HTERT RPE-1 (cell line): ENCODE measurements around the gene CMIP.
"Not testable (repeated sequence)": the region's sequence is repeated elsewhere in the genome, so short reads cannot be mapped to it uniquely, and the experiment has no call there.

Experiments used
- in situ Hi-C: fragments of 300-500 bp; cut with MboI; formaldehyde crosslinking; loops from 4 replicates; pipeline ENCODE4 v1.14.3; 2020; ENCODE audit warnings: low sequenced_read_pairs

The CMIP gene

DNA sequence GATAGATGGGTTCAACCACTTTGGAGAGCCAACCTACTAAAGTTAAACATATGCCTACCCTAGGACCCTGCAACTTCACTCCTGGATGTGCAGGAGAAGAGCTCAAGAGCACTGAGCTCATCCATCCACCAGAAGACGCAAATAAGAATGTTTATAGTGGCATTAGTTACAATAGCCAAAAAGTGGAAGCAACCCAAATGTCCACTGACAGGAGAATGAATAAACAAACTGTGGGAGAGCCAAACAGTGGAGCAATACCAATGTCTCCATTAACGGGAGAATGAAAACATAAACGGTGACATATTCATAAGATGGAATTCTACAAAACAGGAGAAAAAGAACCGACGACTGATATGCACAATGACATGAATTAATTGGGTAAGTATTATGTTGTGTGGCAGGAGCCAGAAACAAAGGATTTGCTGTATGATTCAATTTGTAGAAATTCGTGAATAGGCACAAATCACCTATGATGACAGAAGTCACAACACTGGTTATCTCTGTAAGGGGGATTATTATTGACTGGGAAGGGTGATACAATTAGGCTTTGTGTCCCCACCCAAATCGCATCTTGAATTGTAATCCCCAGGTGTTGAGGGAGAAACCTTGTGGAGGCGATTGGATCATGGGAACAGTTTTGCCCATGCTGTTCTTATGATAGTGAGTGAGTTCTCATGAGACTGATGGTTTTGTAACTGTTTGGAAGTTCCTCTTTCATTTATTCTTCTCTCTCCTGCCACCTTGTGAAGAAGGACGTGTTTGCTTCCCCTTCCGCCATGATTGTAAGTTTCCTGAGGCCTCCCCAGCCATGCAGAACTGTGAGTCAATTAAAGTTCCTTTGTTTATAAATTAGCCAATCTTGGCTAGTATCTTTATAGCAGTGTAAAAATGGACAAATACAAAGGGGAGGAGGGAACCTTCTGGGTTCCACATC lies 276.6 kb downstream of the CMIP start:
- in situ Hi-C loops, result no loop called here

DNA sequence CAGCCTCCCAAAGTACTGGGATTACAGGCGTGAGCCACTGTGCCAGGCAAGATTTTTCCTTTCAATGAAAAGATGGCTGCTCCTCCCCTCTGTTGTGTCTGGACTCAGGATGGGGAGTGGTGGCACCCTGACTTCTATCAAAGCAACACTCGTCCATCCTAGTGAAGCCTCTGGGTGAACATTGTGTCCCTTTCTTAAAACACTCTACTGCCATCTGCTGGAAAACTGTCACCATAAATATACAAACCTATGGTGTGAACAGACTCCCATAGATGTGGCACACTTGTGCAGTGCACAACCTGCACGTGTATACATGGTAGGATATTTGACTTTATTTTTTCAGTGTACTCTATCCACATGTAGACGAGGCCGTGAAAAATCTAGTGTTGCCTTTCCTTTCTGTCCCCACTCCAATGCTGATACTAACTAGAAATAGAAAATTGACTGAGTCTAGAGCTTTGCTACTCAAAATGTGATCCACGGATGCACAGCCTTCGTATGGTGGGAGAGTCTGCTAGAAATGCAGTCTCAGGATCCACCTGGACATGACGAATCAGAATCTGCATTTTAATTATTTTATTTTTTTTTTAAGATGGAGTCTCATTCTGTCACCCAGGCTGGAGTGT lies 278.6 kb downstream of the CMIP start:
- in situ Hi-C loops, result no loop called here

DNA sequence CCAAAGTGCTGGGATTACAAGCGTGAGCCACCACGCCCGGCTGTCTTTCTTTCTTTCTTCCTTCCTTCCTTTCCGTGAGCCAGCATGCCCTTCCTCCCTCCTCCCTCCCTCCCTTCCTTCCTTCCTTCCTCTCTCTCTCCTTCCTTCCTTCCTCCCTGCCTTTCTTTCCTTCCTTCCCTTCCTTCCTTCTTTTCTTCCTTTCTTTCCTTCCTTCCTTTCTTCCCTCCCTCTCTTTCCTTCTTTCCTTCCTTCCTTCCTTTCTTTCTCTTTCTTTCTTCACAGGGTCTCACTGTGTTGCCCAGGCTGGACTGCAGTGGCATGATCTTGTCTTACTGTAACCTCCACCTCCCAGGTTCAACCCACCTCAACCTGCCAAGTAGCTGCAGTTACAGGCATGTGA lies 283.8 kb downstream of the CMIP start:
- in situ Hi-C loops, result no loop called here

DNA sequence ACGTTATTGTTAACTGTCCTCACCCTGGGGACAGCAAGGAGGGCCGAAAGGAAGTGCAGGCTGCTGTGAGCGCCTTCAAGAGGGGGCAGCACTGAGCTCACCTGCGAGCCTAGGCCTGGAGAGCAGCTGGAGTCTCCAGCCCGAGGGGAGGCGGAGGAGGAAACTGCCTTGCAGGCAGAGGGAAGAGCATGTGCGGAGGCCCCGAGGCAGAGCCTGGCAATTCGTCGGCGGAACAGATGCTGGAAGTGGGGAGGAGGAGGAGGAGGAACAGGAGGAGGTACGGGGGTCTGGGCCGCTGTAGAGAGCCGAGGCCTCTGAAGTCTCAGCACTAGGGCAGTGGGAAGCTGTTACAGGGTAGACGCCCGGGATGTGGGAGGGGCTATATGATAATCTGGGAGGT lies 284.8 kb downstream of the CMIP start:
- in situ Hi-C loops, result no loop called here

DNA sequence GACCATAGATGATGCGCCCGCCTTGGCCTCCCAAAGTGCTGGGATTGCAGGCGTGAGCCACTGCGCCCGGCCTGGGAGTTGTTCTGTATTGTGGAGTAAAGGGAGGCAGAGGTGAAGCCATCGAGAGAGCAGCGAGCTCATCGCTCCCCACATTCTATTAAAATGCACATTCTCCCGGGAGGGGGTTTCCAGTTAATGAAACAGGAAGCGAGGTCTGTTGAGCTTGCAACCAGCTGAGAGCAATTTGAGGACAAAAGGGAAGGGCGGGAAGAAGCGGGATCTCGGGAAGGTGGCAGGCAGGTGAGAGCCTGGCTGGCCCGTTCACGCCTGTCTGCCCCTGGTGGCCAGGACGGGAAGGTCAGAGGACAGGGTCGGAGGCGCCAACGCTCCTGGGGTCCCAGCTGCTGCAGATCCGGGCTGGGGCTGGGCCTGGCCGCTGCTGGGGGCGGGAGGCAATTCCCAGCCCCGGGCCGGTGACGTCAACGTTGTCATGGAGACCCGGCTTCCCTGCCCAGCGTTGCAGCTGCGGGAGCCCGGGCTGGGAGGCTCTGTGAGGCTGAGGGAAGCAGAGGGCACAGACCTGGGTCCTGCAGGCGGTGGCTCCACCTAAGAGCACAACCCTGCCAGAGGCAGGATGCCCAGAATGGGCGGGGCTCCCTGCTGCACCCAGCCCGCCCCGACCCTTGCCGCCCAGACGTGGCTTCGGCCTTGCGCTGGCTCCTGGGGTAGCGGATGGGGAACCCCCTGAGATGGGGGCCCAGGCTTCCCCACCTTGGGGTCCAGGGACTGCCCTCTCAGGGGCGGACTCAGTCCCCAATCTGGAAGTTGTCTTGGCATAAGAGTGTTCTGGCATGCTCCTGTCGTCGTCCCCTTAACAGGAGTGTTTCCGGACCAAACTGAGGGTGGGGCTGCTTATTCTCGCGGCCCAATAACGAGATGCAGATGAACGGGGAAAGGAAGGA lies 285.8 kb downstream of the CMIP start:
- in situ Hi-C loops, result no loop called here

DNA sequence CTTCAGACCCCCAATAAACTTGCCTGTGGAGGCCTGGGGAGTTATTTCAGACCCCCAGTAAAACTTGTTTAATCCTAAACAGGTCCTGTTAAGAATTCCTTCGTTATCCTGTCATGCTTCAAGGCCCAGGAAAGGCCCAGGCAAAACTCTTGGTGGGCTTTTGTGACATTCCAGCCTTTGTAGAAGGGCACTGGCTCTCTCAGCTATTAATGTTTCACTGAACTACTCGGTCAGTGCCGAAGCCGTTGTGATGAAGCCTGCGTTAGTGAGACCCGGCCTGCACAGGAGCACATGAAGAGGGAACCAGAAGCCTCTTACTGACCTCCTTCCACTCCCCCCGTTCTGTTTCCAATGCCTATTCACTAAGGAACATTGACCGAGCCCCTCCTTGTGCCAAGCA lies 287.0 kb downstream of the CMIP start:
- in situ Hi-C loops, result no loop called here

DNA sequence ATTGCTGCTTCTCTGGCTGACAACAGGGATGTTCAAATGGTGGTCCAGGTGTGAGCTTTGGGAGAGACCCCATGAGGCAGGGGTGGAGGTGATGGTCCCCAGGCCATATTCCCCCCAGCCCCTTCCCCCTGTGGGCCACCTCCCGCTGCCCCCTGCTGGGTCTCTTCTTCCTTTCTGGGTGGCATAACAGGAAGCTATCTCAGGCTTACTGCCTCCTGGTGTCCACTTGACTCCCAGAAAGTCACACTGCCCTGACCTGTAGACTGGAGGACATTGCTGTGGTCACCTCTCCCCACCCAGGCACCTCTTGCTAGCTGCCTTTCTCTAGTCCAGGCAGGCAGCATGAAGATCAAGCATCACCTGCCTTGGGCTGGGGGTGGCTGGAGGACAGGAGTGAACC lies 288.1 kb downstream of the CMIP start:
- in situ Hi-C loops, result no loop called here

DNA sequence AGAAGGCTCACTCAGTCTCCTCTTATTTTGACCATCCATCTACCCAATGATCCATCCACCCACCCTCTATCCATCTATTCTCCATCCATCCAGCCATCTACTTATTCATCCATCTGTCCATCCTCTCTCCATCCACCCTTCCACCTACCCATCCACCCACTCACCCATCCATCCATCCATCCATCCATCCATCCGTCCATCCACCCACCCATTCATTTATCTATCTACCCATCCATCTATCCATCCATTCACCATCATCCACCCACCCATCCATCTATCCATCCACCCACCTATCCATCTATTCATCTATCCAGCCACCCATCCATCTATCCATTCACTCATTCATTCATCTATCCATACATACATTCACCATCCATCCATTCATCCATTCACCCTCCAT lies 288.7 kb downstream of the CMIP start:
- in situ Hi-C loops, result no loop called here

DNA sequence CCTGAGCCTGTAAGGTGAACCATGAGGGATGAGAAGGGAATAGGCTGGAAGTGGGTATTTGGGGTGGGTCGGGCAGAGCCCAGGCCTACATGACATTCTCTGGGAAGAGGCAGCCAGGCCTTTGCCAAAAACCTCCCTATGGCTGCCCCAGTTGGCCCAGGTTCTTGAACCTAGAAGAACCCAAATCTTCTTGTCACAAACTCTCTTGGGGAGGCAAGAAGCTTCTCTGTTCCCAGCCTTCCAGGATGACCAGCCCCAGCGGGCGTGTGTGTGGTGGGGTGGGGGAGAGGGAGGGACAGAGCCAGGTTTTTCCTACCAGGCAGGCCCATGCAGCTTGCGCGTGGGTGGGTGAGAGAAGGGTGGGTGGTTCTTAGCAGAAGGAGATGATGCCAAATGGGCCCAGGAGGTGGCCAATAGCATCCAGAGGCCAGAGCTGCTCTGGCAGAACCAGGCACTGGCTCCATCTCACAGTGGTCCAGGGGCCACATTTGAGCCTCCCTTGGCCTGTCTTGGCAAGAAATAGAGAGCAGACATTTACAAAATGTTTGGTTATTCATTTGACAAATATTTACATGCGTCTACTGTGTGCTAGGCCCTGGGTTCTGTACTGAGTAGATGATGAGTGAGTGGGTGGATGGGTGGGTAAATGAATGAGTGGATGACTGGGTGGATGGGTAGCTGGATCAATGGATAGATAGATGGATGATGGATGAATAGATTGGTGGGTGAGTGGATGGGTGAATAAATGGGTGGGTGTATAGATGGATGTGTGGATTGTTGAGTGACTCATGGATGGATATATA lies 290.2 kb downstream of the CMIP start:
- in situ Hi-C loops, result no loop called here

DNA sequence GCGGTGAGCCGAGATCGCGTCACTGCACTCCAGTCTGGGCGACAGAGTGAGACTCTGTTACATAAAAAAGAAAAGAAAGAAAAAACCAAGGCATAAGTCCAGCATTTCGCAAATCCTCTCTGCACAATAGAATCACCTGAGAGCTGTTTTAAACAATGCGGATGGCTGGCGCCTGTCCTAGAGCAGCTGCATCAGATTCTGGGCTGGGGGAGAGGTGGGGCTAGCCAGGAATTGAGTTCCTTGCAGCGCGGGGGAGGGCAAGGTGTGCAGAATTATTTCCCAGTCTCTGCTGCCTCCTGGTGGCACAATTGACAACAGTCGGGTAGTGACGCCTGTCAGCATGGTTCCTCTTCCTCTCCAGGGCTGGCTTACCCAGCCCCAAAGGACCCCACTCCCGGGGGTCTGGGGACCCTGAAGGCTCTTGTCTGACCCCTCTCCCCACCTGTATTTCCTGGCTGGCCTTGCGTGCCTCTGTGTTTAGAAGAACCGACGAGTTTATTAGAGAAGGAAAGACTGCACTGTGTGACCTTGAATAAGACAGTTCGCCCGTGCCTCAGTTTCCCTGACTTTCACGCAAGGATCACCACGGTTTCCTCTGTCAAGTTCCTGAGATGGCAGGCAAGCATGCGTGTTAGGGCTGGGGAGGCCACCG lies 293.4 kb downstream of the CMIP start:
- in situ Hi-C loops, result no loop called here

DNA sequence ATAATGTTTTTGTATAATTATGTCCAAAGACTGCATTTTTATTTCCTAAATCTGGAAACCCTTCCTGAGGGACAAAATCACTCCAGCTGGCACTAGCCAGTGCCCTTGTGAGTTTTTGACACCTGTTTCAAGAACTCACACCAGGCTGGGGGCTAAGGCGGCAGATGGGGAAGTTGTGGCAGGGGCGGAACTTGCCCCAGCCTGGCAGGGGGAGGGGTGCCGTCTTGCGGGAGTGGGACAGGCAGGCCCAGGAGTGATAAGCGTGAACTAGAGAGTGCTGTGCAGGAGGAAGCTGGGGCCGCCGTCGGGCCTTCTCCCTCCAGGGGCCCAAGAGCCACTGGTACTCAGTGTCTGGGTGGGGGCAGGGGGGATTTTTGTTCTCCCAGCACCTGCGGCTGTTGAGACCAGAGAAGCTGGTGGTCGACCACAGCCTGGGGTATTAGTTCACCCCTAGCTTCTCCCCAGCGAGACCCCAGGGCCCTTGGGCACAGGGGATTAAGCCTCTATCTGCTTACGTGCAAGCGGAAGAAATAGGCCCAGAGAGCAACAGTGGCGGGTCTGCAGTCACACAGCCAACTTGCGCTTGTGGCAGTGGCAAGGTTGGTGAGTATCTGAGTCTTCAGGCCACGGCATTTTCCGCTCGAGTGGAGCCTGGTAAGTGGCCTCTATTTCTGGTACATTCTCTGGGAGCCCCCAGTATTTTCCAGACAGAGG lies 294.3 kb downstream of the CMIP start:
- in situ Hi-C loops, result no loop called here

DNA sequence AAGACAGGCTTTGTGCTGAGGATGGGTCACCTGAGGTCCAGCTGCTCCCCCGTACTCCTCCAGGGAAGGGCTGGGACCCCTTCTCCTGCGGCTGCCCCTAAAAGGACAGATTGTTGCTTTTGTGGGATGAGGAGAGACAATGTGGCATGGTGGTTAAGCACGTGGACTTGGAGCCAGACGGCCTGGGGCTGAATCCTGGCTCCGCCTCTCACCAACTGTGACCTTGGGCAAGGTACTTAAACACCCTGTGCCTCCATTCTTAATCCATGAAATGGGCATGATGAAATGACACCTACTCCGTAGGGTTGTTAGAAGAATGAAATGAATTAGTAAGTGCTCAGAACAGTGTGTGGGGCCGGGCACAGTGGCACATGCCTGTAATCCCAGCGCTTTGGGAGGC lies 294.9 kb downstream of the CMIP start:
- in situ Hi-C loops, result no loop called here

DNA sequence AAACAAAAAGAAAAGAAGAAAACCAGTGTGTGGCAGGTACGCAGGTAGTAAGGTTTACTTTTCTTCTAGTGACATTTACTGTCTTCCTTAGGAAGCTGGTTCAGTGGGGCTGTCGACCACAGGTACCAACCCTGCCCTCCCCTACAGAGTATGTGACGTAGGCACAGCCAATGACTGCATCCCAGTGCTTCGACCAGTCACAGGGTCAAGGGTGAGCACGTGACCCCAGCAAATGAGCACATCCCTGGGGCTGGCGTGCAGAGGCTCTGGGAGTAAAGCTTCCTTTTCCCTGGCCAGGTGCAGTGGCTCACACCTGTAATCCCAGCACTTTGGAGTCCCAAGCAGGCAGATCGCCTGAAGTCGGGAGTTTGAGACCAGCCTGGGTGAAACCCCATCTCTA lies 295.6 kb downstream of the CMIP start:
- in situ Hi-C loops, result no loop called here

DNA sequence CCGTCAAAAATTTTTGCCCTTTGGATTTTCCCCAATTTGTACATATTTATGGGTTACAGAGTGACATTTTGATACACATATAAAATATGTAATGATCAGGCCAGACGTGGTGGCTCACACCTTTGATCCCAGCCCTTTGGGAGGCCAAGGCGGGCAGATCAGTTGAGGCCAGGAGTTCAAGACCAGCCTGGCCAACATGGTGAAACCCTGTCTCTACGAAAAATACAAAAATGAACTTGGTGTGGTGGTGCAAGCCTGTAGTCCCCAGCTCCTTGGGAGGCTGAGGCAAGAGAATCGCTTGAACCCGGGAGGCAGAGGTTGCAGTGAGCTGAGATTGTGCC lies 296.8 kb downstream of the CMIP start:
- in situ Hi-C loops, result not testable (repeated sequence)

DNA sequence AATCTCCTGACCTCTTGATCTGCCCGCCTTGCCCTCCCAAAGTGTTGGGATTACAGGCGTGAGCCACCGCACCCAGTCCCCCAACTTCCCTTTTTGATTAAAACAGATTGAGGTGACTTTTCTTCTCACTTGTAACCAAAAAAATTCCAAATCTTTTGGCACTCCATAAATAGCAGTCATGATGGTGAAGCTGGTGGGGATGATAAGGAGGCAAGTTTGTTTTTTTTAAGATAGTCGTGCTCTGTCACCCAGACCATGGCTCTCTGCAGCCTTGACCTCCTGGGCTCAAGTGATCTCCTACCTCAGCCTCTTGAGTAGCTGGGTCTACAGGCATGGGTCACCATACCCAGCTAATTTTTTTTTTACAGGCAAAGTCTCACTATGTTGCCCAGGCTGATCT lies 299.8 kb downstream of the CMIP start:
- in situ Hi-C loops, result no loop called here

DNA sequence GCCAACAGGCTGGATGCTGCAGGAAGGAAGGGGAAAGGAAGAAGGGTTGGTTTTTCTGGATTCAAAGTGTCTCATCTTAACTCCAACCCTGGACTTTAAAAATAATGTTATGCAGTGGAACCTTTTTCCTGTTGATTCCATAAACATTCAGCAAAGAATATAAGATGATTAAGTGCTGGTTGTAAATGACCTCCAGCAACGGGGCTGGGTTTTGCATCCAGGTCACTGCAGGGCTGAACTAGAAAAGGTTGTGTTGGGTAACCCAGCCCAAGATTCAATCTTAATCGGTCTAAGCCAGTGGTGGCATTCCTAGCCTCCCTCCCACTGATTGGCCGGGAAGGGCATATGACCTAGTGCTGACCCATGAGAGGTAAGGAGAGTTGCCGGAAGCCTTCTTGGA lies 300.3 kb downstream of the CMIP start:
- in situ Hi-C loops, result no loop called here

DNA sequence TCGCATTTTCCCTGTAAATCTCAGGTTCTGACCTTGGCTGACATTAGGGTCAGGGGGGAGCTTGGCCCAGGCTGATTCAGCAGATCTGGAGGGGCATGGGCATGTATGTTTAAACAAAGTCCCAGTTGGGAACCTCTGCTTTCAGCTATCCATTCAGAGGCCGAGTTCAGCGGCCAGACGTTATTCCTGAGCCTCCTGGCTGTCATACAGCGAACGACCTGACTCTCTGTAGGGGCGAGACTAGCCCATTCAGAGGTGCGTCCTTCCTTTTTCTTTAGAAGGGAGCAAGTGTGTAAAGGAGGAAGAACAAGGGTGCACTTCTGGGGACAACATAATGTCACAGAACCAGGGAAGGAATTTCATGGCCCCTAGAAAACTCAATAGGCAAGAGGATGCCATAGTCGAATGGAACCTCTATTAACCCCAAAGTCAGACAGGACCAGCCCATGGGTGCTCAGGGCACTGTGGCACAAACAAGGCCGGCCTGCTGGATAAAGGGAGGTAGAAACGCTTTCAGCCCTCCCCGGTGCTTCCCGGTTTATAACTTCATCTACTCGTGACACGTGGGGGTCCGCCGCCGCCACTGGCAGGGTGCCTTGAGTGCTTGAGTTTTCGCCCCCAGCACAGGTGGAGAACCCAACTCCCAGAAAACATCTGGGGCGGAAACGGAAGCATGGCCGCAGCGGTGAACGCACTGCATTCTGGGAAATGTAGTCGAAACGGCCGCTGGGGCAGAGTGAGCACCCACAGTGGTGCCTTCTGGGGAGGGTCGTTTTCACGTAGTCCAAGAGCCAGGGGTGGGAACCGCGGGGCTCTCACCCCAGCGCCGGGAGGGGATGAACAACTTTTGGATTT lies 301.3 kb downstream of the CMIP start:
- in situ Hi-C loops, result no loop called here

DNA sequence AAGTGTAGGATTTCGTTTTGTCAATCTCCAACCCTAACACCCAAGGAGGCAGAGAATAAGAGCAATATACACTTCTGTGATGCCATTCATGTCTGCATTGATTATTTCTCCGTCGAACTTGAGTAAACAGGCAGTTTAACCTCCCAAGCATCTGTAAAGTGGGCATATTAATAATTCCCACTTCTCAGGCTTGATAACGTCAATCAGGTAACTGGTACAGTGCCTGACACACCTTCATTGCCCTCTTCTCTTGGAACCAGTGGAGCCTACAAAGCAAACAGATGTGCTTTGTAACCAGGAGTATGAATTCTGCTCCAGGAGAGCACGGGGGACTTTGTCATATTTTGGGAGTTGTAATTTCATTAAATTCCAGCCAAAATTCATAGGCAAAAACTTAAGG lies 302.0 kb downstream of the CMIP start:
- in situ Hi-C loops, result no loop called here
